HepG2 (cell line): Measurements from ENCODE around the gene IFI27.

Source experiments
- CEBPB ChIP-seq: IDR thresholded peaks from 2 replicates; pipeline ENCODE4 v1.6.1; 2011; ENCODE audit warnings: low read depth, low read length, improper control_type of control experiment, borderline replicate concordance
- ELF4 ChIP-seq: sonication (generic); formaldehyde crosslinking; IDR thresholded peaks from 2 replicates; pipeline ENCODE4 v1.5.0; 2020; ENCODE audit warnings: missing genetic modification reagents, mild to moderate bottlenecking, moderate library complexity, borderline replicate concordance
- EP300 ChIP-seq, 3 experiments: sonication (generic) in 1 of 3; formaldehyde crosslinking in 1 of 3; IDR thresholded peaks; 2 replicates each; pipeline versions ENCODE4 v1.5.1 to v1.6.1; 2011 to 2020; ENCODE audit warnings: low read depth in 2 of 3, low read length in 2 of 3, borderline replicate concordance in 1 of 3, improper control_type of control experiment in 1 of 3, mild to moderate bottlenecking in 1 of 3, missing genetic modification reagents in 1 of 3, moderate library complexity in 1 of 3
- MEIS2 ChIP-seq: sonication (generic); formaldehyde crosslinking; IDR thresholded peaks from 2 replicates; pipeline ENCODE4 v1.9.0; 2021; ENCODE audit warnings: mild to moderate bottlenecking, missing genetic modification reagents
- NCOA2 ChIP-seq: sonication (generic); formaldehyde crosslinking; IDR thresholded peaks from 2 replicates; pipeline ENCODE4 v1.8.0; 2022; ENCODE audit warnings: inconsistent platforms
- SNAI1 ChIP-seq: sonication (generic); formaldehyde crosslinking; IDR thresholded peaks from 2 replicates; pipeline ENCODE4 v1.5.0; 2020; ENCODE audit warnings: mild to moderate bottlenecking, missing genetic modification reagents, borderline replicate concordance
- TP53 ChIP-seq: sonication (generic); formaldehyde crosslinking; conservative IDR thresholded peaks from 2 replicates; pipeline ENCODE4 v1.4.0; 2020; ENCODE audit warnings: missing genetic modification reagents
- ZFP36 ChIP-seq: fragments of 150-350 bp; IDR thresholded peaks from 2 replicates; pipeline ENCODE4 v1.6.1; 2018; ENCODE audit warnings: borderline replicate concordance, low read length, low read depth; ENCODE audit not compliant: partially characterized antibody
- TF ChIP-seq, protein P1 (sequence below): sonication (generic); formaldehyde crosslinking; IDR thresholded peaks from 2 replicates; pipeline ENCODE4 v1.9.0; 2021; ENCODE audit warnings: missing genetic modification reagents, mild to moderate bottlenecking, borderline replicate concordance
- TF ChIP-seq, protein P2 (sequence below): sonication (generic); formaldehyde crosslinking; IDR thresholded peaks from 2 replicates; pipeline ENCODE4 v1.5.0; 2020; ENCODE audit warnings: mild to moderate bottlenecking, missing genetic modification reagents, moderate library complexity
- TF ChIP-seq, protein P3 (sequence below): sonication (generic); formaldehyde crosslinking; IDR thresholded peaks from 2 replicates; pipeline ENCODE4 v1.5.1; 2020; ENCODE audit warnings: mild to moderate bottlenecking, missing genetic modification reagents, moderate library complexity

DNA sequence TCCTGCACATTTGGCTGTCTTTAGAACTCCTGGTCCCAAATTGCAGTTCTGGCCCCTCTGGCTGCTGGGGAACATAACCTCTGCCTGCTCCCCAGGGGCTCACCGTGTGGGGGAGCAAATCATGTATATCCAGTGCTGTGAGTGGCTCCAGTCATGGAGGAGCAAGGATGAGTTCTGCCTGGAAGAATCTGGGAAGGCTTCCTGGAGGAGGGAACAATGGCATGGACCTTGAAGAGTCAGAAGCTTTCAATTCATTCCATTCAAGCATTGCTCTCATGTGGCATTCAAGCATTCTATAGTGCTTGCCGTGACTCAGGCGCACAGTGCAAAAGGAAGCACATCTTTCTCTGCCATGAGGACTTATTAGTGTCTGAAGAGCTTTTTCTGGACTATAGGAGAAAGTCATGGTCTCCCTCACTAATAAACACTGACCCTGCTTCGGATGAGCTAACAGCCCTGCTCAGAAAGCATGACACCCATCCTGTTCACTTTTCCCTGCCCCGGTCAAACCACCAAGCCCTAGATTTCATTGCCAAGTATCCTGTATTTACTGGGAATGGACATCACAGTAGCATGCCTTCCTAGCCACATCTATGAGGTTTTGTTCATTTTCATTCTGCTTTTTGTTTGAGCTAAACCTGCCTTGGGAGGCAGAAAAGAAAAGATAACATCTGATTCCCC is 3.5 kb downstream of the IFI27 start:
- TF ChIP-seq, protein P1, sequence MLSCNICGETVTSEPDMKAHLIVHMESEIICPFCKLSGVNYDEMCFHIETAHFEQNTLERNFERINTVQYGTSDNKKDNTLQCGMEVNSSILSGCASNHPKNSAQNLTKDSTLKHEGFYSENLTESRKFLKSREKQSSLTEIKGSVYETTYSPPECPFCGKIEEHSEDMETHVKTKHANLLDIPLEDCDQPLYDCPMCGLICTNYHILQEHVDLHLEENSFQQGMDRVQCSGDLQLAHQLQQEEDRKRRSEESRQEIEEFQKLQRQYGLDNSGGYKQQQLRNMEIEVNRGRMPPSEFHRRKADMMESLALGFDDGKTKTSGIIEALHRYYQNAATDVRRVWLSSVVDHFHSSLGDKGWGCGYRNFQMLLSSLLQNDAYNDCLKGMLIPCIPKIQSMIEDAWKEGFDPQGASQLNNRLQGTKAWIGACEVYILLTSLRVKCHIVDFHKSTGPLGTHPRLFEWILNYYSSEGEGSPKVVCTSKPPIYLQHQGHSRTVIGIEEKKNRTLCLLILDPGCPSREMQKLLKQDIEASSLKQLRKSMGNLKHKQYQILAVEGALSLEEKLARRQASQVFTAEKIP: no peak
- no peak for TF ChIP-seq CEBPB
- TF ChIP-seq, protein P2, sequence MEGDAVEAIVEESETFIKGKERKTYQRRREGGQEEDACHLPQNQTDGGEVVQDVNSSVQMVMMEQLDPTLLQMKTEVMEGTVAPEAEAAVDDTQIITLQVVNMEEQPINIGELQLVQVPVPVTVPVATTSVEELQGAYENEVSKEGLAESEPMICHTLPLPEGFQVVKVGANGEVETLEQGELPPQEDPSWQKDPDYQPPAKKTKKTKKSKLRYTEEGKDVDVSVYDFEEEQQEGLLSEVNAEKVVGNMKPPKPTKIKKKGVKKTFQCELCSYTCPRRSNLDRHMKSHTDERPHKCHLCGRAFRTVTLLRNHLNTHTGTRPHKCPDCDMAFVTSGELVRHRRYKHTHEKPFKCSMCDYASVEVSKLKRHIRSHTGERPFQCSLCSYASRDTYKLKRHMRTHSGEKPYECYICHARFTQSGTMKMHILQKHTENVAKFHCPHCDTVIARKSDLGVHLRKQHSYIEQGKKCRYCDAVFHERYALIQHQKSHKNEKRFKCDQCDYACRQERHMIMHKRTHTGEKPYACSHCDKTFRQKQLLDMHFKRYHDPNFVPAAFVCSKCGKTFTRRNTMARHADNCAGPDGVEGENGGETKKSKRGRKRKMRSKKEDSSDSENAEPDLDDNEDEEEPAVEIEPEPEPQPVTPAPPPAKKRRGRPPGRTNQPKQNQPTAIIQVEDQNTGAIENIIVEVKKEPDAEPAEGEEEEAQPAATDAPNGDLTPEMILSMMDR (CRISPR knock-in tag): no peak
- TF ChIP-seq ZFP36: peak; percentile 60
- TF ChIP-seq, protein P3, sequence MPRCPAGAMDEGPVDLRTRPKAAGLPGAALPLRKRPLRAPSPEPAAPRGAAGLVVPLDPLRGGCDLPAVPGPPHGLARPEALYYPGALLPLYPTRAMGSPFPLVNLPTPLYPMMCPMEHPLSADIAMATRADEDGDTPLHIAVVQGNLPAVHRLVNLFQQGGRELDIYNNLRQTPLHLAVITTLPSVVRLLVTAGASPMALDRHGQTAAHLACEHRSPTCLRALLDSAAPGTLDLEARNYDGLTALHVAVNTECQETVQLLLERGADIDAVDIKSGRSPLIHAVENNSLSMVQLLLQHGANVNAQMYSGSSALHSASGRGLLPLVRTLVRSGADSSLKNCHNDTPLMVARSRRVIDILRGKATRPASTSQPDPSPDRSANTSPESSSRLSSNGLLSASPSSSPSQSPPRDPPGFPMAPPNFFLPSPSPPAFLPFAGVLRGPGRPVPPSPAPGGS (CRISPR knock-in tag): no peak
- TF ChIP-seq ELF4 (CRISPR knock-in tag): no peak
- TF ChIP-seq TP53 (CRISPR knock-in tag): no peak
- no peak for TF ChIP-seq SNAI1 (CRISPR knock-in tag)
- TF ChIP-seq MEIS2 (CRISPR knock-in tag): no peak
- TF ChIP-seq EP300 (IDR thresholded peaks at IDR 0.05; ENCODE audit: low read depth in 2 of 2, low read length in 2 of 2): no peak
- no peak for TF ChIP-seq EP300 (CRISPR knock-in tag; IDR thresholded peaks at IDR 0.05; ENCODE audit: borderline replicate concordance)
- no peak for TF ChIP-seq NCOA2
